HepG2 (cell line): ENCODE measurements around the gene ZBTB34.

Experiments used
- CTCF ChIP-seq: sonication (generic); formaldehyde crosslinking; IDR thresholded peaks from 2 replicates; pipeline ENCODE4 v1.5.0; 2020; ENCODE audit warnings: mild to moderate bottlenecking, missing genetic modification reagents, moderate library complexity
- HNF4A ChIP-seq: sonication (generic); formaldehyde crosslinking; IDR thresholded peaks from 2 replicates; pipeline ENCODE4 v1.4.0; 2020; ENCODE audit warnings: missing genetic modification reagents
- MAFK ChIP-seq, 2 experiments: IDR thresholded peaks in 1 of 2; conservative IDR thresholded peaks in 1 of 2; 2 replicates each; pipeline ENCODE4 v1.6.1; 2011; ENCODE audit warnings: improper control_type of control experiment in 2 of 2, low read length in 2 of 2
- POLR2A ChIP-seq, 2 experiments: IDR thresholded peaks; 2 replicates each; pipeline ENCODE4 v1.6.1; 2011; ENCODE audit warnings: low read depth in 2 of 2, low read length in 2 of 2, mild to moderate bottlenecking in 1 of 2, moderate library complexity in 1 of 2; ENCODE audit not compliant: insufficient read depth in 1 of 2
- SATB2 ChIP-seq: sonication (generic); formaldehyde crosslinking; IDR thresholded peaks from 2 replicates; pipeline ENCODE4 v1.5.0; 2020; ENCODE audit warnings: missing genetic modification reagents
- SIN3A ChIP-seq: IDR thresholded peaks from 2 replicates; pipeline ENCODE4 v1.6.1; 2011; ENCODE audit warnings: low read depth, mild to moderate bottlenecking, control low read depth, low read length, borderline replicate concordance
- SMARCE1 ChIP-seq: fragments of 450-650 bp; IDR thresholded peaks from 2 replicates; pipeline ENCODE4 v1.6.1; 2017; ENCODE audit warnings: borderline replicate concordance
- TAF1 ChIP-seq: sonication (generic); formaldehyde crosslinking; IDR thresholded peaks from 2 replicates; pipeline ENCODE4 v1.4.0; 2020; ENCODE audit warnings: missing genetic modification reagents
- TBX3 ChIP-seq: fragments of 450-650 bp; IDR thresholded peaks from 2 replicates; pipeline ENCODE4 v1.6.1; 2017; ENCODE audit warnings: antibody characterized with exemption, mild to moderate bottlenecking, inconsistent platforms, borderline replicate concordance
- ZNF510 ChIP-seq: sonication (generic); formaldehyde crosslinking; IDR thresholded peaks from 2 replicates; pipeline ENCODE4 v1.4.0; 2020; ENCODE audit warnings: low read depth, mild to moderate bottlenecking, missing genetic modification reagents

GRCh38 chr9:126869368-126869767, 8.9 kb downstream of the ZBTB34 start:
- TF ChIP-seq CTCF (no peak), POLR2A (IDR thresholded peaks at IDR 0.05; ENCODE audit: insufficient read depth in 1 of 2, low read depth in 2 of 2, low read length in 2 of 2) (no peak), ZNF510 (CRISPR knock-in tag) (no peak), HNF4A (CRISPR knock-in tag) (no peak), TBX3 (no peak), SIN3A (no peak), SATB2 (CRISPR knock-in tag) (no peak), MAFK (conservative IDR thresholded peaks at IDR 0.05 in 1 of 2, IDR thresholded peaks at IDR 0.05 in 1 of 2; ENCODE audit: low read length in 2 of 2) (no peak), SMARCE1 (no peak), TAF1 (CRISPR knock-in tag) (no peak)
